ENCODE results near the gene RECQL5. TPM values are rescaled to one million over a fixed set of nuclear protein-coding genes. Genes with fewer than 3 reads are reported as not detected.

The RECQL5 gene
- total RNA-seq, 1 donor from 2014 or later: 44.7 TPM

DNA sequence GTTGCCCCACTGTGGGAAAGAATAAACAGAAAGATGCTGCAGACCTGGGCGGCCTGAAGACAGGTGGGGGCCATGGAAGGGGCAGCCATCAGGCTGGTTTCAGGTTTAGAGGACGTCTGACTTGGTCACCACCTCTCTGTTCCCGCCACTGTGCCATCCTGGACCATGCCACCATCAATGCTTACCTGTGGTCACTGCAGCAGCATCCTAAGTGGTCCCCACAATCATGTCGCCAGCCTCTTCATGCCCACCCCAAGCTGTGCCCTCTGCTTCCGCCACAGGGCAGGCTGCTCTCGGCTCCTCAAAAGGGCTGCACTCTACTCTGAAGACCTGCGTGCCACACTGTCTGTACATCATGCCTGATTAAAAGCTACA lies 23.3 kb downstream of the RECQL5 start:
- H3K9me3 Mint-ChIP-seq (ENCODE audit: unreplicated experiment): no peaks in the 10 kb centered on the region
- TF ChIP-seq, protein P1, sequence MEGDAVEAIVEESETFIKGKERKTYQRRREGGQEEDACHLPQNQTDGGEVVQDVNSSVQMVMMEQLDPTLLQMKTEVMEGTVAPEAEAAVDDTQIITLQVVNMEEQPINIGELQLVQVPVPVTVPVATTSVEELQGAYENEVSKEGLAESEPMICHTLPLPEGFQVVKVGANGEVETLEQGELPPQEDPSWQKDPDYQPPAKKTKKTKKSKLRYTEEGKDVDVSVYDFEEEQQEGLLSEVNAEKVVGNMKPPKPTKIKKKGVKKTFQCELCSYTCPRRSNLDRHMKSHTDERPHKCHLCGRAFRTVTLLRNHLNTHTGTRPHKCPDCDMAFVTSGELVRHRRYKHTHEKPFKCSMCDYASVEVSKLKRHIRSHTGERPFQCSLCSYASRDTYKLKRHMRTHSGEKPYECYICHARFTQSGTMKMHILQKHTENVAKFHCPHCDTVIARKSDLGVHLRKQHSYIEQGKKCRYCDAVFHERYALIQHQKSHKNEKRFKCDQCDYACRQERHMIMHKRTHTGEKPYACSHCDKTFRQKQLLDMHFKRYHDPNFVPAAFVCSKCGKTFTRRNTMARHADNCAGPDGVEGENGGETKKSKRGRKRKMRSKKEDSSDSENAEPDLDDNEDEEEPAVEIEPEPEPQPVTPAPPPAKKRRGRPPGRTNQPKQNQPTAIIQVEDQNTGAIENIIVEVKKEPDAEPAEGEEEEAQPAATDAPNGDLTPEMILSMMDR (IDR thresholded peaks at IDR 0.05): no peak
- DNase-seq (ENCODE audit: extremely low spot score, unreplicated experiment): no peak
- no peak overlapping the region for H3K4me3 Mint-ChIP-seq (ENCODE audit: unreplicated experiment)
- H3K36me3 Mint-ChIP-seq (ENCODE audit: unreplicated experiment): peaks cover 8% of the 10 kb centered on the region
- H3K4me1 Mint-ChIP-seq (ENCODE audit: unreplicated experiment): peaks cover 4% of the 10 kb centered on the region
- no peaks in the 10 kb centered on the region for H3K27me3 Mint-ChIP-seq (ENCODE audit: unreplicated experiment)
- no peak overlapping the region for H3K27ac Mint-ChIP-seq (ENCODE audit: unreplicated experiment)

DNA sequence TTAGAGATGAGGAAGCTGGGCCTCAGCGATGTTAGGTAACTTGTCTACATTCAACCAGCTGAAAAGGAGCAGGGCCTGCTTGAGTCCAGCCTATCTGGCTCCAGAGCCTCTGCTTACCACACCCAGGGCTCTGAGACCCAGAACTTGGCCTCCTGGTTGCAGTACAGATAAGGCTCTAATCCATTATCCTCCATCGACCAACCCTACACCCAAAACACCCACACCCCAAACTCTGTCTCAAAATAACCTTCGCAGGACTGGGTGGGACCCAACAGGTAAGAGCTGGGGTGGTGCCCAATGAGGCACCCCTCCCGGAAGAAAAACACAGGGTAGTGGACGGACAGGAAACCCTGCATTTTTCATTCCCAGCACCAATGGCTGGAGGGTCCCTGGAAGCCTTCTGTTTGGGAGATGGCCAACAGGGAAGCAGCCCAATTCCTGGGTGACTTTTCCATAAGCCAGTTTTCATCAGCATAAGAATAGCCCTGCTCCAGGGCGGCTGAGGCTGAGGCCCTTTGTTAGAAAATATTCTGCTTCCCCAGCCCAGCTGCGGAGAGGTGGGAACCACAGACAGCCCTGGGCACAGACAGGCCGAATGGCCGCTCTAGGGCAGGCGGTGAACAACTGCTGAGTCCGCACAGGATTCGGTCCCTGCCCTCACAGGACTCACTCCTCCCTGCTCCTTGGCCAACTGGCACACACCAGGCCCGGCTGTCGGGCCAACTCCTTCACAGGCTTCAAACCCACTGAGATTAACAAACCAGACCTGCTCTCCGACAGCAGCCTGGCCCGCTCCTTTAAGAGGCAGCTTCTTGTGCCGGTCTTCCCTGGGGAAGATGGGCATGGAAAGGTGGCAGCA lies 23.9 kb downstream of the RECQL5 start:
- Mint-ChIP-seq H3K27me3 (ENCODE audit: unreplicated experiment) (no peaks in the 10 kb centered on the region), H3K36me3 (ENCODE audit: unreplicated experiment) (peaks cover 6% of the 10 kb centered on the region), H3K9me3 (ENCODE audit: unreplicated experiment) (no peaks in the 10 kb centered on the region), H3K4me3 (ENCODE audit: unreplicated experiment) (no peak overlapping the region), H3K27ac (ENCODE audit: unreplicated experiment) (no peak overlapping the region), H3K4me1 (ENCODE audit: unreplicated experiment) (peaks cover 4% of the 10 kb centered on the region)
- no peak for DNase-seq (ENCODE audit: extremely low spot score, unreplicated experiment)
- TF ChIP-seq, protein P1 (IDR thresholded peaks at IDR 0.05): no peak

DNA sequence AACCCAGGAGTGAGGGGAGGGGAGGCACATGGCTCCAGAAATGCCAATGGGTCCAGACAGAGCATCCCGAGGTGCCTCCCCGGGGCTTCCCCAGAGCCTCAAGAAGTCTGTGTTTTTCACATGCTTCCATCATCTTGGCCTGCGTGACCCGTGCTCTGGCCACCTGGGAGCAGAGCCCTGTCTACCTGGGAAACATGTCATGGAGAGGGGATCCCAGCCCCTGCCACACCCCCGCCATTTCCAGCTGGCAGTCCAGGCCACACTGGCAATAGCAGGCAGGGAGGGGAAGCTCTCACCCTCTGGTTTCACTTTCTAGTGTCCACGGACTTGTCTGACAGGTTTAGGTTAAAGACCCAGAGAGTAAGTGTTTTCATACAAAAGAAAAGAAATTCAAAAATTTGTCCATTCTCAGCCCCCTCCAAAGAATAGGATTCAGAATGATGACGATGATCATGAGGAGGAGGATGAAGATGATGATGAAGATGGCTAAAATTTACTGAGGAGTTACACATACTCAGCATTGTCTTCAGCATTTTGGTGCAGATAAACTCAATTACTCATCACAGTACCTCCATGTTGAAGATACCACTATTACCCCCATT lies 24.7 kb downstream of the RECQL5 start:
- no peak overlapping the region for H3K4me3 Mint-ChIP-seq (ENCODE audit: unreplicated experiment)
- no peaks in the 10 kb centered on the region for H3K27me3 Mint-ChIP-seq (ENCODE audit: unreplicated experiment)
- TF ChIP-seq, protein P1 (IDR thresholded peaks at IDR 0.05): no peak
- H3K4me1 Mint-ChIP-seq (ENCODE audit: unreplicated experiment): peaks cover 4% of the 10 kb centered on the region
- peaks cover 2% of the 10 kb centered on the region for H3K36me3 Mint-ChIP-seq (ENCODE audit: unreplicated experiment)
- no peaks in the 10 kb centered on the region for H3K9me3 Mint-ChIP-seq (ENCODE audit: unreplicated experiment)
- H3K27ac Mint-ChIP-seq (ENCODE audit: unreplicated experiment): no peak overlapping the region
- DNase-seq (ENCODE audit: extremely low spot score, unreplicated experiment): no peak

DNA sequence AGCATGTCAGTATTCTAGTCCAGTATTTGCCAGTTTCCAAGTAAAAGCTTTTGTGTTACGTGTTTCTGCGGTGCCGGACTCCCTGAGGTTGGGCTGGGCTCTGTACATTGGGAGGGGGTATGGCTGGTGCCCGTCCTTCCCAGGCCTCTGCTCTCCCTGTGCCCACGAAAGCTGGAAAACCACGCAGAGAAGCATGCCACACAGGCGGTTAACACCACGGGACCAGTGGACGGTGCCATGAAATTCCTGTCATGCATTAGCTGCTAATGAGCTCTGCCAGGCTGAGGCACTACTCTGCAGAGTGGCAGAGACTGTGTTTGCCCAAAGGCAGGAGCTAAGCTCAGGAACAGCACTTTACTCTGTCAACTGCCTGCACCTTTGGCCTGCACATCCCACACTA lies 25.6 kb downstream of the RECQL5 start:
- no peak overlapping the region for H3K27ac Mint-ChIP-seq (ENCODE audit: unreplicated experiment)
- TF ChIP-seq, protein P1 (IDR thresholded peaks at IDR 0.05): no peak
- peaks cover 4% of the 10 kb centered on the region for H3K4me1 Mint-ChIP-seq (ENCODE audit: unreplicated experiment)
- no peaks in the 10 kb centered on the region for H3K27me3 Mint-ChIP-seq (ENCODE audit: unreplicated experiment)
- H3K36me3 Mint-ChIP-seq (ENCODE audit: unreplicated experiment): peaks cover 2% of the 10 kb centered on the region
- H3K4me3 Mint-ChIP-seq (ENCODE audit: unreplicated experiment): no peak overlapping the region
- H3K9me3 Mint-ChIP-seq (ENCODE audit: unreplicated experiment): no peaks in the 10 kb centered on the region
- DNase-seq (ENCODE audit: extremely low spot score, unreplicated experiment): no peak

DNA sequence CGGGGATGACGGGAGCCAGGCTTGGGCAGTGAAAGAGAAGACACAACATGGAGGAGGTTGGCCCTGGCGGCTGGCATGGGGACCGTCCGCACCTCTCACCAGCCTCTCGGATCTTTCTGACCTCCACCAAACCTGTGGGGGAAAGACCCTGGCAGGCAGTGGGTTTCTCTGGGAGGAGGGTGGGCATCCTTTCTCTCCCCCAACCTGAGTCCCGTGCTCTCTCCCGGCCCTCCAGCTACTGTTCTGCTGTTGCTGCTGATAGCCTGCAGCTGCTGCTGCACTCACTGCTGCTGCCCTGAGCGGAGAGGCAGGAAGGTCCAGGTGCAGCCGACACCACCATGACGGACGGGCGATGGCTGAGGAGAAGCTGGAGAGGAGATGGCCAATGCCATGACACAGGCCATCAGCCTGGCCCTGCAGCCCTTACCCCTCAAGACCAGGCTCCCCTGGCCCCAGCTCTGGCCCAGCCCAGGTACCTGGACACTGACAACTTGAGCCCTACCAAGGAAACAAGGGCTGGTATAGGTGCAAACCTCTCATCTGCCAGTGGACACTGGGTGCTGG lies 26.3 kb downstream of the RECQL5 start:
- TF ChIP-seq, protein P1 (IDR thresholded peaks at IDR 0.05): no peak
- H3K4me1 Mint-ChIP-seq (ENCODE audit: unreplicated experiment): peaks cover under 1% of the 10 kb centered on the region
- H3K27me3 Mint-ChIP-seq (ENCODE audit: unreplicated experiment): no peaks in the 10 kb centered on the region
- H3K4me3 Mint-ChIP-seq (ENCODE audit: unreplicated experiment): no peak overlapping the region
- no peak for DNase-seq (ENCODE audit: extremely low spot score, unreplicated experiment)
- H3K9me3 Mint-ChIP-seq (ENCODE audit: unreplicated experiment): no peaks in the 10 kb centered on the region
- H3K36me3 Mint-ChIP-seq (ENCODE audit: unreplicated experiment): peaks cover 2% of the 10 kb centered on the region
- H3K27ac Mint-ChIP-seq (ENCODE audit: unreplicated experiment): no peak overlapping the region
